ENCODE results near the gene IGIP.
"Not testable (repeated sequence)": the region's sequence is repeated elsewhere in the genome, so short reads cannot be mapped to it uniquely, and the experiment has no call there.

IGIP gene

DNA sequence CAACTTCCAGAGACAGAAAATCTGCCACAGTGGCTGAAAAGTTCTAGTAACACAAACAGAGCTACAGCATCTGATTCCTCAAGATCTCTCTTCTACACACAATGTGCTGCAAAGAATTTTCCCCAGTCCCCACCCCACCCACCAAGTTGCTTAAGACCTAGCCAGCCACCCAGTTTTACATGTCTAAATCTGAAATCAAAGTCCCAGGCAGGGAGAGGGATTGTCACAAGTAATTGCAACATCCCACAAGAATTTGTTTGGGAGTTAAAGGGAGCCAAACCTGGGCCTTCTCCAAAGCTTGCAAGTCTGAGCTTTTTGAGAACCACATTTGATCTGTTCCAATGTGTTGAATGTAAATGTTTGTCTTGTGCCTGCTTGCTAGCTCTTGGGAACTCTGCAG, 15.5 kb downstream of the IGIP start:
- DNase-seq (ENCODE audit: low read depth) = no peak

DNA sequence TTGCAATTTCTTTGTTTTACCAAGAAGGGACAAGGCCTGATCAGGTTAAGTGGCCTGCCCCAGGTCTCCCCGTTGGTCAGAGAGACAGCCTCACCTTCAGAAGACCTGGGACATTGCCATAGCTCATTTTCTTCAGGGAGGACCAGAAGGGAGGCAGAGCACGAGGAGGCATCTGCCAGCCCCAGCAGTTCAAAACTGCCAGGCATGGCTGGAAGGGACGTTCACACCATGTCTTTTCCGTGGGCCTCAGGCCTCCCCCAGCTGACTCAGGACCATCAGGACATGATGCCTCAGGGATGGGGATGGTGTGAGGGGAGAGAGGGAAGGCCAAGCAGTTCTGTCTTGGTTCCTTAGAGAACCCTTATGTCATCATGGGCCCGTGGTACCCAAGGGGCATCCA, 16.5 kb downstream of the IGIP start:
- no peak for DNase-seq (ENCODE audit: low read depth)

DNA sequence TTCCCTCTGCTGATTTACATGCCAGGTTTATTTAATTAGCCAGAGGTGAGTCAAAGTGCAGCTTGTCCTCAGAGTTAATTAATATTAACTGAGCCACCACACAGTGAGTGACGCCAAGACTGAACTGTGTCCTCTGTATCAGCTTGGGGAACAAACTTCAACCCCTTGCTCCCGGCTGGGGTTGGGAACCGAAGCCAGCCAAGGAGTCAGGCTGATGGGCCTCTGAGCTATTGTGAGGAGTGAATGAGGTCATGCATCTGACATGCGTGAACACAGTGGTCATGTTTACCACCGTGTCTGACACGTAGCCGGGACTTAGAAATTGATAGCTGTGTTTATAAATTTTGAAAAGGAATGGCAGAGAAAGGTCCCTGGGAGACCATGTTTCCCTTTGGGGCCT, 17.1 kb downstream of the IGIP start:
- no peak for DNase-seq (ENCODE audit: low read depth)

DNA sequence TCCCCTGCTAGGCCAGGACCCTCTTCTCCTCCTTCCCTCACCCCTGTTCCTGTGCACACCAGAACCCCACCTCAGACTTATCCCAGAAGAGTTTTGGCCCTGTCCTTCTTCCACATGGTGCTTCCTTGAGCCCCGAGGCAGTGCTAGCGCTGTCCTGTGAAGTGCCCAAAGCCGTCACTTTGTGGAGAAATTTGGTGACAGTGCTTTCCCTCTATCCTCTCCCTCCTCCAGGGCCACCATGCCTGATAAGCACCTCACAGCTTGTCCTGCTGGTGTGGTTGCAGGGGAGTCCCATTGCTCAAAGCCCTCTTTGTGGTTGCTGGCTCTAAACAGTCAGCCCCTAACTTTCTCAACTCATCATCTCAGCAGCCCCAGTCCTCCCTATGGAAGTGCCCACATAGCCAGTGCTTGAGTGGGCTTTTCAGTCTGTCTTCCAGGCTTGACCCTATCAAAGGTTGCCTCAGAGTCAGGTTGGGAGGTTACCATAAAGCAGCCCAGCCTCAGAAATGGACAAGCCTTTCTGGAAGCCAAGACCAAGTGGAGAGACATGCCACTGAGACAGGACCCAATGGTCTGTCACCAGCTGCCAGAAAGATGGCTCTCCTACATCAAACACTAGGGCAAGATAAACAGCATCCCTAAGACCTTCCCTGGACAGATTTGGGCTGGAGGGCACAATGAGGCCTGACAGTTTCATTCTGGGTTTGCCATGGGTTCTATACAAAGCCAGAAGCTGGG, 18.0 kb downstream of the IGIP start:
- DNase-seq (ENCODE audit: low read depth) = no peak

- no peak for DNase-seq (ENCODE audit: low read depth)
These were observed 19.5 kb downstream of the IGIP start for GRCh38 chr5:140145256-140145655.

DNA sequence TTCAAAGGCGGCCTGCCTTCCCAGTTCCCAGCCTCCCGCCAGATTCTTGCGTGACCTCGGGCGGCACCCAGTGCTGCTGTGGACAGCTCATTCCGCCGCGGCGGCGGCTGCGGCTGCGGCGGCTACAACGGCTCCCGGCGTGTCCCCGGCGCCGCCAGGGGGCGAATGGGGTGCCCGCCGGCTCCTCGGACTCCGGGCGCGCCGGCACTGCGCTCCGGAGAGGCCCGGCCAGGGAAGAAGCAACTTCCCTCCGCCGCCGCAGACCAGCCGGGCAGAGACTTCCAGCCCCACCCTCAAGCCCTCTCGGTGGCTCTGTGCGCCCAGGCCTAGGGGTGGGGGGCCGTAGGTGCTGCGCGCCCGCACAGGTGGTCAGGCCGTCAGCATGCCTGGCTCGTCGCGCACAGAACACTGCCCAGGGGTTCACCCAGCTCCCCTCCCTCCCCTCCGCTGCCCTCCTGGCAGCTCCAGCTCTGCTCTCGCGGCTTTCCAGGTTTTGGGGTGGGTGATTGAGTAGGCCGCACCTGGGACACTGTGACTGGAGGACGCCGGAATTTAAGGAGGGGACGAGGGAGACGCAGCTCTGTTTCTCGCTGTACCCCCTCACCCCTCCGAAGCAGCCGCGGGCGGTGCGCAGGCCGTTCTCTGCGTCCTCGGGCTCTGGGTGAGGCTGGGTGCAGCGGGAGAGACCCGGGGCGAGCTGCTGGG, 20.2 kb downstream of the IGIP start:
- no peak for DNase-seq (ENCODE audit: low read depth)

DNA sequence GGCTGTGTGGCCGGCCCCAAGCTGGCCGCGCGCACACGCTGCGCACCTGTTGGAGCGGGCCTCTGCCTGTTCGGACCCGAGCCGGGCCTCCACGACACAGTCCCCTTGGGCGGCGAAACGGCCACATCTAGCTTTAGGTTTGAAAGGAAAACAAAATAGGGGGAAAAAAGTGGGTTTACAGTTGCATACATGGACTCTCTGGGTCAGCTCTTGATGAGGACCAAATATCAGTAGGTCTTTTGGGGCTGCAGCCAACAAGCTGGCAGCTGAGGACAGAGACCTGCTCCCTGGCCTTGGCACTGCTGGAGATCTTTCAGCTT, 20.7 kb downstream of the IGIP start:
- DNase-seq (ENCODE audit: low read depth) = no peak

- no peak for DNase-seq (ENCODE audit: low read depth)
These were observed 21.7 kb downstream of the IGIP start for GRCh38 chr5:140147460-140147859.

DNA sequence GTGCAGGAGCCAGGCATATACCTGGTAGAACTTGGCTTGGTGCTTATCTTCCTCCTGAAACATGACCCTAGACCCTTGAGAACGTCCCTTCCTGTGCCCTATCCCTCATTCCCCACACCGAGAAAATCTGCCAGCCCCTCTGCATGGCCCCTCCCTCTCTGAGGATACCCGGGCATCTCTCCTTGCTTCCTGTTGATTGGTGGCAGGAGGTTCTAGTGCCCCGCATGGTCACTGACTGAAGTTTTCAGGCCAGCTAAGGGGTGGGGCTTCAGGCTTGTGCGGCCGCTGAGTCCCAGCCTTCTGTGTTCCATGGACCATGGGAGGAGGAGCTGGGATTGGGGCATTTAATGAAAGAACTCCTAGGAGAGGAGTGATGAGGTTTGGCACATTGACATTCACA, 22.8 kb downstream of the IGIP start:
- no peak for DNase-seq (ENCODE audit: low read depth)

GRCh38 chr5:140150201-140150600, 24.5 kb downstream of the IGIP start:
- no peak for DNase-seq (ENCODE audit: low read depth)

DNA sequence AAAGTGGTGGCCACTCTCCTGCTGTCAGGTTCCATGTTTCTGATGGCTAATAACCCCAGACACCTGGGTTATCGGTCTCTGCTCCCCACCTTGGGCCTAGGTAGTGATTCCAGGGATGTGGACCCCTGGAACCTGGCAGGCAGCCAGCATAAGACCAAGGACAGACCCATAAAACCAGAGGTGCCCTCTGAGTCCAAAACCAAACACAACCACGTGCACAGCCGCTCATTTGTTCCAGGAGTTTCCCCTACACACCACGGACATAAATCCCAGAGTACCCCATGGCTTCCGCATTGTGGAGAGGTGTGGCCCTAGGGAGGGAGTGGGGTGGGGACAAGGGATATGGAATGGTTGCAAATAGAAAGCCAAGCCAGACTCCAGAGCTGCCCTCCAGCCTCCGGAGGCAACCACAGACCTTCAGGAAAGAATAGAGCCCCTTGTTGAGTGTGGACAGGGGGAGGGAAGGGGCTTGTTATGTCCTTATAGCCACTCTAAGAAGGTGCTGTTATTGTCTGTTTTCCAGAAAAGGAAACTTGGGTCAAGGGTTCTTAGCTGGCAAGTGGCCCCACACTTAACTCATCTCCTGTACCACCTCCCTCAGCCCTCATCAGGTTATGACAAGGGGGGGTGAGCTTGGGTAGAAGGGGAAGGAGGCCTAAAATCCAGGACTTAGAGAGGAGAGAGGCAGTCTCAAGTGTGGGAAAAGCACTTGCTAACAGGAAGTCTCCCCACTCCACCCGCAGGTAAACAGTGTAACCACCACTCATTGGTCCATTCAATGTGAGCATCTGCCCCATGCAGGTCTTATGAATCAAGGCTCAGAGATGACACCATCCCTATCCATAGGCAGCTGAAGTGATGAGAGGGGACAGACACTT, 25.6 kb downstream of the IGIP start:
- DNase-seq (ENCODE audit: low read depth) = no peak

DNA sequence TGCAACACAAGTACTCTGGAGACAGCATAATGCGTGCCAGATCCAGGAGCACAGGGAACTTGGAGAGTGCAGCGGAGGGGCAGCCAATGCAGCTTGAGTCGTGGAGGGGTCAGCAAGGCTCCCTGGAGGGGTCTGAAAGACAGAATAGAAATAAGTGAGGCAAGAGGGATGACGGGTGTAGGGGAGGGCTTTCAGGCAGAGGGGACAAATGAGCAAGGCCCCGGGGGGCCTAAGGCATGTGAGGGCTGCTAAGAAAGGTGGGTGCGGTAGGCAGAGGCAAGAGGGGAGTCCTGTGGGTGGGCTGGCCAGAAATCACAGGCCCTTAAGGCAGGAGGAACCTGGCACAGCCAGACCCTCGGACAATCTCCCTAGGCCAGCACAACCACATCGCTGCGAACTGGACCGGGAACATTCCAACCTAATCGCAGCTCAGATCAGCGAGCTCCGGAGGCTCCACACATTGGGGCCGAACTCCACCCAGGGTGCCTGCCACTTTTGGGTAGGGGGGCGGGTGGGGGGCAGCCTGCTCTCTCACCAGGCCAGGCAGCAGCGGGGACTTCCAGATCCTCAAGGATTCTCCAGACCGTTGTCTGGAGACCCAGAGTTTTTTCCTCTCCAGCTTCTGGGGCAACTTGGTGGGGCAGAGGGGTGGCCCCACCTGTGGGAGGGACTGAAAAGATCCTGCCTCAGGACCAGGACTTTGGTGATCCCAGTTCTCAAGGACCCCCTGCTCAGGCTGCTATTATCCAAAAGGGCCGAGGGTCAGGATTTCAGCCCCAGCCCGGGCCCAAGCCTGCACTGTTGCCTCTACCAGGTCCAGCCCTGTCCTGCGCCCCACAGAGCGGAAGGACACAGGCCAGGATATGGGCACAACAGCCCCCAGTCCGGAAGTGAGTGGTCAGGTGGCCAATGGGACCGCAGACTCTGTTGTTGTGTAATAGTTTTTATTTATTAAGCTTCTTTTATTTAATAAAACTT, 26.6 kb downstream of the IGIP start:
- no peak for DNase-seq (ENCODE audit: low read depth)

DNA sequence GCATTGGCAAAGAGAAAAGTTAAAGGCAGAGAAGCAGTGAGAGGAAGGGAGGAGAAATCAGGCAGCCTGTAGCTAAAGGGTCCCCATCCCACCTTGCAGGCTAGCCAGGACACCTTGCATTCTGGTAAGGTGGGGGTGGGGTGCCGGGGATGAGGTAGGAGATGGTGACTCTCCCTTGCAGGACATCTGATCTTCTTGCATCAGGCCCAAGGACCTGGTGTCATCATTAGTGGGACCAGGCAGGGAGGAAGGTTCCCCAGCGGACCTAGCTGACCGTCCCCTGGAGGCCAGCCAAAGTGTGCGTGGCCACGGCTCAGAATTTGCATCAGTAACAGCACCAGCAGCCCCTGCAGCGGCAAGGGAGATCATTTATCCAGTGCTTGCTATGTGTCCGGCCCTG, 27.5 kb downstream of the IGIP start:
- DNase-seq (ENCODE audit: low read depth) = no peak

- DNase-seq (ENCODE audit: low read depth) = no peak
These were observed 28.2 kb downstream of the IGIP start for GRCh38 chr5:140153905-140154304.

DNA sequence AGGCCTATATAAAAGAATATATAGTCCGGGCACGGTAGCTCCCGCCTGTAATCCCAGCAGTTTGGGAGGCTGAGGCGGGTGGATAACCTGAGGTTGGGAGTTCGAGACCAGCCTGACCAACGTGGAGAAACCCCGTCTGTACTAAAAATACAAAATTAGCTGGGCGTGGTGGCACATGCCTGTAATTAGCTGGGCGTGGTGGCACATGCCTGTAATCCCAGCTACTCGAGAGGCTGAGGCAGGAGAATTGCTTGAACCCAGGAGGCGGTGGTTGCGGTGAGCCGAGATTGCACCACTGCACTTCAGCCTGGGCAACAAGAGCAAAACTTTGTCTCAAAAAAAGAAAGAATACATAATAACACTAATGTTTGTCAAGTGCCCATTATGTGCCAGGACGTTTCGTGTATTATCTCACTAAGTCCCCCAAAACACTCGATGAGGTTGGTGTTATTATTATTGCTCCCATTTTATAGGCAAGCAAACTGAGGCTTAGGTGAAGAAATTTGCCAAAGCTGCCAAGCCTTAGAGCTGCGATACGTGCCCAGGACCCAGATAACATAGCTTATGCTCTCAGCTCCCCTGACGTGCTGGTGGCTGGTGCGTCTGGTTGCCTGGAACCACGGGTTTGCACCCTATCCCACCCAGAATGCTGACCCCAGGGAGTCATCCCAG, 29.1 kb downstream of the IGIP start:
- DNase-seq (ENCODE audit: low read depth) = not testable (repeated sequence)

- no peak for DNase-seq (ENCODE audit: low read depth)
These were observed 31.5 kb downstream of the IGIP start for GRCh38 chr5:140157032-140157781.

GRCh38 chr5:140159014-140159927, 33.5 kb downstream of the IGIP start:
- DNase-seq (ENCODE audit: low read depth) = no peak

DNA sequence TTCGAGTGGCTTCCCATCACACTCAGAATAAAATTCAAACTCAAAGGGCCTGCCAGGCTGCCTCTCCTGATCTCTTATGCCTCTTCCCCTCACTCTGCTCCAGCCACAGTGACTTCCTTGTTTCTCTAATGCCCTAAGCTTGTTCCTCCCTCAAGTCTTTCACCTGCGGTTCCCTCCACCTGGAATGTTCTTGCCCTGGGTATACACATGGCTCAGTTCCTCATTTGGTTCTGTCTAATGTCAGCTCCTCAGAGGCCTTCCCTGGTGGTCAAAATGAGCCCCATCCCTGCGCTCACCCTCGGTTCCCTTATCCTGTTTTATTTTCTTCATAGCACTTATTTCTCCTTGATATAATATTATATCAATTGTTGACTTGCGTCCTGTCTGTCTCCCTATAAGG, 36.5 kb downstream of the IGIP start:
- DNase-seq (ENCODE audit: low read depth) = no peak

DNA sequence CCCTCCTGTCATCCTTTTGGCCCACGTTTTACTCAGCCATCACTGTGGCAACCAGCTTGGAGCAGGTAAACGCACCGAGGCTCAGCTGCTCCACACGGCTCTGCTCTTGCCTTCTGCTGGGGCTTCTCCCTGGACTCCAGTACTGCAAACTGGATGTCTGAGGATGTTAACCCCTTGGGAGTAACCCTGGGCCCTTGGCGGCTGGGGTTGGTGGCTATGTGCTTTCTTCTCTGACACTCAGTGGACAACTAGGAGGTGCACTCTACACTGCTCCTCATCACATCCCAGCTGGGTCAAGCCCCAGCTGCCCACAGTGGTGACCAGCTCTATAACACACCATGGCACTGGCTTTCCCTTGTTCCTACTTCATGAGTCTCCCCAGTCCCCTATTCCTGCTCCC, 37.0 kb downstream of the IGIP start:
- no peak for DNase-seq (ENCODE audit: low read depth)
